H1 (cell line): ENCODE measurements around the gene PGPEP1. TPM values are rescaled to one million over a fixed set of nuclear protein-coding genes. Genes with fewer than 3 reads are reported as not detected.

Source experiments
- CHD1 ChIP-seq: IDR thresholded peaks from 2 replicates; pipeline ENCODE4 v1.6.1; 2012; ENCODE audit warnings: low read depth, low read length, improper control_type of control experiment
- CHD2 ChIP-seq: IDR thresholded peaks from 2 replicates; pipeline ENCODE4 v1.6.1; 2012; ENCODE audit warnings: low read length, improper control_type of control experiment
- EP300 ChIP-seq, 2 experiments: IDR thresholded peaks; 1 replicate in 1 of 2; 2 replicates in 1 of 2; pipeline ENCODE4 v1.6.1; 2011 to 2012; ENCODE audit warnings: low read depth in 2 of 2, low read length in 2 of 2, mild to moderate bottlenecking in 2 of 2, borderline replicate concordance in 1 of 2, inconsistent platforms in 1 of 2, moderate library complexity in 1 of 2
- HDAC2 ChIP-seq, 2 experiments: fragments of 300-600 bp in 1 of 2; sonication (generic) in 1 of 2; IDR thresholded peaks; 2 replicates each; pipeline ENCODE4 v1.6.1; 2011 to 2012; ENCODE audit warnings: low read depth in 2 of 2, low read length in 2 of 2, mild to moderate bottlenecking in 2 of 2, moderate library complexity in 2 of 2, borderline replicate concordance in 1 of 2, inconsistent platforms in 1 of 2
- HDAC6 ChIP-seq: IDR thresholded peaks from one replicate; pipeline ENCODE4 v1.7.1; 2012; ENCODE audit warnings: low read depth, mild to moderate bottlenecking, inconsistent platforms, low read length, moderate library complexity
- JUND ChIP-seq: IDR thresholded peaks from 2 replicates; pipeline ENCODE4 v1.6.1; 2011; ENCODE audit warnings: mild to moderate bottlenecking, improper control_type of control experiment, low read length
- KDM4A ChIP-seq: IDR thresholded peaks from one replicate; pipeline ENCODE4 v1.7.1; 2012; ENCODE audit warnings: low read depth, mild to moderate bottlenecking, moderate library complexity, low read length, inconsistent platforms; ENCODE audit not compliant: severe bottlenecking
- NANOG ChIP-seq: IDR thresholded peaks from 2 replicates; pipeline ENCODE4 v1.6.1; 2011; ENCODE audit warnings: low read length, low read depth, mild to moderate bottlenecking, inconsistent platforms; ENCODE audit not compliant: insufficient read depth, poor library complexity, severe bottlenecking
- RAD21 ChIP-seq, 2 experiments: IDR thresholded peaks in 1 of 2; conservative IDR thresholded peaks in 1 of 2; 2 replicates each; pipeline ENCODE4 v1.6.1; 2011; ENCODE audit warnings: low read depth in 2 of 2, low read length in 2 of 2, improper control_type of control experiment in 1 of 2, inconsistent platforms in 1 of 2, mild to moderate bottlenecking in 1 of 2, moderate library complexity in 1 of 2
- RBBP5 ChIP-seq: IDR thresholded peaks from 2 replicates; pipeline ENCODE4 v1.7.1; 2012; ENCODE audit warnings: low read depth, mild to moderate bottlenecking, inconsistent platforms, low read length, moderate library complexity, borderline replicate concordance
- SP1 ChIP-seq: IDR thresholded peaks from 2 replicates; pipeline ENCODE4 v1.6.1; 2011; ENCODE audit warnings: low read depth, low read length
- SP4 ChIP-seq: IDR thresholded peaks from 2 replicates; pipeline ENCODE4 v1.6.1; 2012; ENCODE audit warnings: low read length, inconsistent platforms
- TCF12 ChIP-seq: IDR thresholded peaks from 2 replicates; pipeline ENCODE4 v1.6.1; 2011; ENCODE audit warnings: low read depth, mild to moderate bottlenecking, low read length
- polyA plus RNA-seq, 7 experiments: library from polyadenylated mRNA; depleted of rRNA in 3 of 7; stranded (reverse) in 5 of 7; unstranded in 2 of 7; fragments of >200 nt in 5 of 7; fragments of 200-250 nt in 2 of 7; gene quantifications; 1 replicate in 5 of 7; 2 replicates in 1 of 7; 4 replicates in 1 of 7; pipeline versions ENCODE4 v1.2.1 to v1.2.3, GENCODE V29; 2011 to 2013; ENCODE audit warnings: missing spikeins in 2 of 7, mixed read lengths in 2 of 7
- total RNA-seq: library from RNA; stranded (reverse); fragmentation: NEBNext Ultra II Directional; extraction: Animal tissue kit (Norgen Biotek cat#: 25700); gene quantifications from 2 replicates; pipeline ENCODE4 v1.2.1, GENCODE V29; 2021
- TF ChIP-seq, protein P1 (sequence below): IDR thresholded peaks from 2 replicates; pipeline ENCODE4 v1.6.1; 2012; ENCODE audit warnings: inconsistent platforms

Gene PGPEP1
- total and polyA plus RNA-seq, 2 of the 8 experiments (the other 6 are each of a cell fraction or from before 2014, with no cell fraction given) = 17.0 to 33.4 TPM

DNA sequence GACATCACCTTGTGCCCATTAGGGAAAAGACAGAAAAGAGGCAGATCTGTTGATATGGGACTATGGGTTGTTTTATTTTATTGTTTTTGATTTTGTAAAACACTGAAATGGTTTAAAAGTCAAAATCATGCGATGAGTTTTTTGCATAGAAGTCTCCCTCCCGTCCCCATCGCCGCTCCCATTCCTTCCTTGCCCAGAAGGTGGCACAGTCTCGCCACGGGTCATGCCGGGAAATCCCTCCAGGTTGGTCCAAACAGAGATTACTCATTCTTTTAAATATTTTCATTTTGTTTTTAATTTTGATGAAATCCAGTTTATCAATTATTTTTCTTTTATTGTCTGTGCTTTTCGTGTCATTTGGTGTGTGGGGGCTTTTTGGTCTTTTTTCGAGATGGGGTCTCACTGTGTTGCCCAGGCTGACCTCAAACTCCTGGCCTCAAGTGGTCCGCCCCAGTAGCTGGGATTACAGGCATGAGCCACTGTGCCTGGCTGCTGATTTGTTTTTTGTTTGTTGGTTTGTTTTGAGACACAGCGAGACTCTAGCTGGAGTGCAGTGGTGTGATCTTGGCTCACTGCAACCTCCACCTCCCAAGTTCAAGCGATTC is 9.2 kb downstream of the PGPEP1 start (continued):
- no peak for TF ChIP-seq HDAC2 (IDR thresholded peaks at IDR 0.05; ENCODE audit: borderline replicate concordance in 1 of 2, low read depth in 2 of 2, low read length in 2 of 2)
- no peak for TF ChIP-seq NANOG
- no peak for TF ChIP-seq CHD2
- TF ChIP-seq RBBP5 = no peak
- TF ChIP-seq HDAC6 = no peak
- no peak for TF ChIP-seq SP4
- no peak for TF ChIP-seq CHD1
- no peak for TF ChIP-seq KDM4A
- TF ChIP-seq SP1 = no peak
- TF ChIP-seq, protein P1, sequence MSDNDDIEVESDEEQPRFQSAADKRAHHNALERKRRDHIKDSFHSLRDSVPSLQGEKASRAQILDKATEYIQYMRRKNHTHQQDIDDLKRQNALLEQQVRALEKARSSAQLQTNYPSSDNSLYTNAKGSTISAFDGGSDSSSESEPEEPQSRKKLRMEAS = no peak
- no peak for TF ChIP-seq TCF12
- peak; percentile 41; the same call in 1 of the 2 replicates for TF ChIP-seq JUND
- peak; percentile 89 to 91 for TF ChIP-seq RAD21 (IDR thresholded peaks at IDR 0.05 in 1 of 2, conservative IDR thresholded peaks at IDR 0.05 in 1 of 2; ENCODE audit: low read depth in 2 of 2, low read length in 2 of 2)
- TF ChIP-seq EP300 (IDR thresholded peaks at IDR 0.05; ENCODE audit: borderline replicate concordance in 1 of 2, low read depth in 2 of 2, low read length in 2 of 2) = no peak
- TF ChIP-seq, all 59 proteins: peak for 3
